HG02973 (cell line): Measurements from ENCODE around the gene NANOS2.

Experiments
- ATAC-seq: cut with Tn5 transposase; IDR thresholded peaks from one replicate; pipeline ENCODE4 v1.9.1; 2021; ENCODE audit warnings: moderate library complexity; ENCODE audit not compliant: unreplicated experiment

Gene NANOS2

DNA sequence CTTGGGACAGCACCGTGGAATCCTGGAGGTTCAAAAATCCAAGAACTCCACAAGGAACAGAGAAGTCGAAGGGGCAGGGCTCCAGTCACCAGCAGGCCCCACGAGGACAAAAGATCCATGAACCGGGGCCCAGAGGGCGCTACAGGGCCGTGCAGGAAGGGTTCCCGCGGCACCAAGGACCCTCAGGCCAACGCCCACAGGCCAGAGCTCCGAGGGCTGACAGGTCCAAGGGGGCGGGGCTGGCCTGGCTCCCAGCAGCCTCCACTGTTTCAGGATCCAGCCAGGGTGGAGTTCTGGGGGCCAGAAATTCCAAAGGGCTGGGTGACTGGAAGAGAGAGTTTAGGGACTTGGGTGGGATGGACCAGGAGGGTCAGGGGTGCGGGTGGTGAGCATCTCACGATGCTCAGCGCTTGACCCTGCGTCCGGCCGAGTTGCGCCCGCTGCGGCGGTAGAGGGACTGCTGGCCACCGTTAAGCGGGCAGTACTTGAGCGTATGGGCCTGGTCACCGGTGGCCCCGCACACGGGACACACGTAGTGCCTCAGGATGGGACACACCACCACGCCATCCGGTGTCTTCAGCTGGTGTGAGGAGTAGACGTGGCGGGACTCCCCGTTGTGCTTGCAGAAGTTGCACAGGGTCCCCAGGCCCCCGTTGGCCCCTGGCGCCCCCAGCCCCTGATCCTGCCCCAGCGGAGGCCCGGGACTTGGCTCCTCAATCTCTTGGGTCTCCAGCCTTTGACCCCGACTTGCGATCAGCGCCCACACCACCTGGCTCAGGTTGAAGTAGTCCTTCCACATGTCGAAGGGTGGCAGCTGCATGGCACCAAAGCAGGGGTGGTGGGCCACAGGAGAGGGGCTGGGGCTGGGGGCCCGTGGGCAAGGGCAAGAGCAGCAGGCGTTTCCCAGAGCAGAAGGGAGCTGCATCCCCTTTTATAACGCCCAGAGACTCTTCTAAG, at the start of gene NANOS2:
Gene NANOS2, minus strand, starts transcription at position 905 of the 957 bp plus-strand sequence. Its CDS starts 85 bp downstream, at position 820.
- ATAC-seq, result no peak

DNA sequence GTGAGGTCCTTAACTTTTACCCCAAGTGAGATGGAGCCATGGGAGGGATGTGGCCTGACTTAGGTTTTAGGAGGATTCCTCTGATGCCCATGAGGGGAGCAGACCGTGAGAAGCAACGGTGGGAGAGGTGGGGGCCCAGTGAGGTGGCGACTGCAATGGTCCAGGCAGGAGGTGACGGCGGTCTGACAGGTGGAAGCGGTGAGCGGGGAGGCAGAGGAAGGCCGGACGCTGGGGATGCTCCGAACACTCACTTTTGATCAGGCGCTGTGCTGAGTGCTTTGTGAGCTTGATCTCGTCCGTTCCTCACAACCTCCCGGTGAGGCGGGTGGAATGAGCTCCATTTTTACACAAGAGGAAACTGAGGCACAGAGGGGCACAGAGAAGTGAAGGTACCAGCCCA, 47.4 kb upstream of the NANOS2 start:
- no peak for ATAC-seq

- no peak for ATAC-seq
These were observed 46.1 kb upstream of the NANOS2 start for GRCh38 chr19:45960595-45961235.

- ATAC-seq, result no peak
These were observed 45.0 kb upstream of the NANOS2 start for GRCh38 chr19:45959517-45960025.

DNA sequence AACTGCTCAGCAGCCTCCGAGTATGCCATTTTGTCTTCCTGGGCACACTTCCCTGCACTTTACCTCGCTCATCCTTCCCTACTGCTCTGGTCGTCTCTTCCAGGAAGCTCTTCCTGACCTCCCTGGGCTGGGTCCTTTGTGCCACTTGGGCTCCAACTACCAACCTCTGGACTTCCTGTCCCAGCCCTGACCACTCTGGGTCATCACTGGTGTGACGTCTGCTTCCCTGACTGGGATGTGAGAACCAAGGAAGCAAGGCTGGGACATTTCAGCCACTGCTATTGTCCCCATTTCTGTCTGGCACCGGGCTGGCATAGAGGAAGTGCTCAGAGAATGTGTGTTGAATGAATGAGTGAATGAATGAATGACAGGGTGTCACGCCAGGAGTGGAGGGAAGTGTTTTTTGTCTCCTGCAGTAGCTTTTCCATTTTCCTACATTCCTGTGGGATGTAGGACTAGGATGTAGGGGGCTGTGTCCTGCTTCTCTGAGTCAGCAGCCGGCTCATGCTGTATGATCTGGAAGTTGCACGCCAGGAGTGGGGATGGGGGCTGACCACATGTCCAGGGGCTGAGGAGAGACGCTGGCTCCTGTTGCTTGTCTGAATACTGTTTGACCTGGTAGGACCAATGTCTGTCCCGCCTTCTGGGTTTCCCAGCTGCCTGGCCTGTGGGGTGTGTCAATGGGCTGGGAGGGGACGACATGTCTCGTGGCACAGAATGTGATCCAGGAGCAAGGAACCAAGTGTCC, 44.4 kb upstream of the NANOS2 start:
- no peak for ATAC-seq

DNA sequence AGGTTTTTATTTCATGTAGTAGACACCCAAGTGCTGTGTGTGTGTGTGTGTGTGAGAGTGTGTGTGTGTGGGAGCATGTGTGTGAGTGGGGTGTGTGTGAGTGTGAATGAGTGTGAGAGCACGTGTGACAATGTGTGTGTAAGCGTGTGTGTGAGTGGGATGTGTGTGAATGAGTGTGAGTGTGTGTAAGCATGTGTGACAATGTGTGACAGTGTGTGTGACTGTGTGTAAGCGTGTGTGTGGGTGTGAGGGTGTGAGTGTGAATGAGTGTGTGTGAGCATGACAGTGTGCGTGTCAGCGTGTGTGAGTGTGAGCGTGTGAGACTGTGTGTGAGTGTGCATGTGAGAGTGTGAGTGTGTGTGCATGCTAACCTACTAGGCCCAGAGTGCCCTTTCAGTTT, 43.7 kb upstream of the NANOS2 start:
- ATAC-seq, result no peak

DNA sequence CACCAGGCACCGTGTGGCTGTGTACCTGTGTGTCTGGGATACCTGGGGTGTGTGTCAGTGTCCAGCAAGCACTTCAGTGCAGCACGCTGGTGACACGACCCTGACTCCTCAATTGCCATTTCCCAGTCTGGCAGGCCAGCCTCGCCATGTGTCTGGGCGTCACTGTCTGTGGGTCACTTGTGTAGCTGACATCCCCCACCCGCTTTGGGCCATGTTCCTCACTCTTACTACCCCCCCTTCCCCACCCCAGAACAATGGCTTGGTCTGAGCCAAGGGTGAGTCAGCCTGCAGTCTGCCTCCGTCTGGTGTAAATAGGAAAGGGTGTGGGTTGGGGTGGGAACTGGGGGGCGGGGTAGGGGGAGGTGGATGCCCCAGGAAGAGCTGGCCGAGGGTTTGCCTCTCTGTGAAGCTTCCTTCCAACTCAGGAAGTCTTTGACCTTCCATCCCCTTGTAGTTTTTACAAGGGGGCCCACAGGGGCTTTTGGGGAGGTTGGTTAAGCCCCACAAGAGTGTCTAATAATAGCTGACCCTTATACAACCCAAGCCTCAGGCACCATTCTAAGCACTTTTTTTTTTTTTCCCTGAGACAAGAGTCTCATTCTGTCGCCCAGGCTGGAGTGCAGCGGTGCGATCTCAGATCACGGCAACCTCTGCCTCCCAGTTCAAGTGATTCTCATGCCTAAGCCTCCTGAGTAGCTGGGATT, 41.5 kb upstream of the NANOS2 start:
- ATAC-seq, result no peak

GRCh38 chr19:45954156-45954555, 39.6 kb upstream of the NANOS2 start:
- ATAC-seq, result no peak

DNA sequence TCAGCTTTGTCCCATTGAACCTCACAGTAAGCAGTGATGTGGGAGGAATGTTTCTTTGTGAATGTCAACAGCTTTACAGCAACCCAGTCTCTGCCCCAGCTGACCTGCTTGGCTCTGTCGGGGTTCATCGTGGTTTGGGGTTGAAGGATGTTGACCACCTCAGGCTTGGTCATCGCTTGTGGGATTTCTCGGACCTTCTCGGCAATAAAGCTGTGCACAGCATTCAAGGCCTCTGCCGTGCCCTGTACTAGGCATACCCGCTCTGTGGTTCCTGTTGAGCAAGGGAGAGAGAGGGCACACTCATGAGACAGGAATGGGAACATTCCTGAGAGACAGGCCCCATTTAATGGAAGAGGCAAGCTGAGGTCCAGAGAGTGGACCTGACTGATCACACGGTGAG, 39.1 kb upstream of the NANOS2 start:
- no peak for ATAC-seq

DNA sequence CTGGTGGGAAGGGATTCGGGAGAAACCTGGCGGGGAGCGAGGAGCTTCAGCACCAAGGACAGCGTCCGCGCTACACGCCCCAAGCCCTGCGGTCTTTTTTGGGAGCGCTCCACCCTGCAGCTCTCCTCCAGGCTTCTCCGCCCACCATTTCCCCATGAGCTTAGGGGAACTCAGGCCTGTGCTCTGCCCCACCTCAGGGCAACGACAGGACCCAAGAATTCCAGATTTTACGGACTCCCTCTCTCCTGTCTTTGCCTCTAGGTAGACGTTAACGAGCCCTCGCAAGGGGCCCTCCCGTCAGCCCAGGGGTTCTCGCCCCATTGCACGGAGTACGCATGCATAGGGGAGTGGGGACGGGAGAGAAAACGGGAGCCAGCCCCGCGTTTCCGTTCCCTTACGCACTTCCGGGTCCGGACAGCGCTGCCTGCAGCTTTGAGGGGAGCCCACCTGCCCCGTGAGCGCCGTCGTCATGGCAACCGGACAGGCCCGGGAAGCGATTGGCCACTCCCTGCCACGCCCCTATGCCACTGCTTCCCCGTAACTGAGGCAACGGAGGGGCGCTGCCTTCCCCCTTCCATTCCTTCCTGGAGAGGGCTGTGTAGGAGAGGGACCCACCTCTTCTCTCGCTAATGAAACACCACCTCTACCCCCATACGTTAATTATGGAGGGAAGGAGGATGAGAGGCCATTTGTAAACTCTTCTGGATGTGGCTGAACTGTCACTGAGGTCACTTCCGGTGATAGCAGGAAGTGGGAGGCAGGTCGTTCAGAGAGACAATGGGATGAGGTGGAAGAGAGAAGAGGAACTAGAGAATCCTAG, 38.3 kb upstream of the NANOS2 start:
- ATAC-seq, result no peak

DNA sequence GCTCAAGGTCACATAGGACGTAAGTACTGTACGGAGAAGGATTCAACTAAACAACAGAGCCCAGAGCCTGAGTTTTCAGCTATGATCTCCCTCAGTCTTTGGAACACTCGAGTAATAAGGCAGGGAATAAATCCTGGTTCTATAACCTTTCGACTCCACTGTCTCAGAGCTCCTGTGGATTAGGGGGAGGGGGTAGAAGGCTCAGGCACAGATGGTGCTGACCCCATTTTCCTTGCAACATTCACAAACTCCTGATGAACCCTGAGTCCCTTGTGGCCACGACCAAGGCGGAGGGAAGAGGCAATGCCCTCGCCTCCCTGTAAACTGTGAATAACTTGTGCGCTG, 37.7 kb upstream of the NANOS2 start:
- no peak for ATAC-seq

- no peak for ATAC-seq
These were observed 33.3 kb upstream of the NANOS2 start for GRCh38 chr19:45947926-45948325.

DNA sequence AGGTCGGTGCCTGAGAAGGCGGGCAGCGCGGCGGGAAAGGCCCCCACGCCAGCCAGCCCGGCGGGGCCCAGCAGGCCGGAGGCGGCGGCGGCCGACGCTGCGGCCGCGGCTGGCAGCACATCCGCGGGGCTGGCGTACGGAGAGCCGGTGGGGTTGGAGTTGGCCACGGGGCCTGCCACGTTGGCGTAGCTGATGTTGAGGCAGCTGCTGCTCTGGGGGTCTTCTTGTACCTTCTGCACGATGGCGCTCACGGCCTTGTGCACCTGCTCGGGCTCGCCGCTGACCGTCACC, 25.9 kb upstream of the NANOS2 start:
- ATAC-seq, result no peak

DNA sequence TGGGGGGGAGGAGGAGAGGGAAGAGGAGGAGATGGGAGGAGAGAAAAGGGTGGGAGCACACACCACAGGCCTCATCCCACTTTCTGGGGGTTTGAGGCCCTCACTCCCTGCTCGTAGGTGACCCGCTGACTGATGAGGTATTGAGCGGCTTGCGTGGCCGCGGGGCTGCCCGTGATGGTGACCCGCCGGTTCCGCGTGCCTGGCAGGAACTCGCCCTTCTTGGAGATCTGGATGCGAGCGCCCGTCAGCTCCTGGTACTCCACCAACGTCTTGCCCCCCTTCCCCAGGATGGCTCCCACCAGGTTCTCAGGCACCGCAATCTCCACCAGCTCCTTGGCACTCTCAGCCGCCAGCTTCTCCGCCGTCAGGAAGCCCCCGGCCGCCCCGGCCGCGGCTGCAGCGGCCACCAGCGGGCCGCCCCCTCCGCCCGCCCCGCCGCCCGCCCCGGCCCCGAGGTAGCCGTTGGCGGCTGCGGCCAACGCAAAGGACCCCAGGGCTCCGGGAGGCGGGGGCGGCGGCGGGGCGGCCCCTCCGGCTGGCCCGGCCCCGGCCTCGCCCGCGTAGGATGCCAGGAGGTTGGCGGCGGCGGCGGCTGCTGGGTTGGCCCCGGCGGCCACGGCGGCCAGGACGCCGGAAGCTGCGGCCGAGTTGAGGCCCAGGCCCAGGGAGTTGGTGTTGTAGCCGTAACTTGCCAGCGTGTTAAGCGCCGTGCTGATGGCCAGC, 25.4 kb upstream of the NANOS2 start:
- ATAC-seq, result no peak

DNA sequence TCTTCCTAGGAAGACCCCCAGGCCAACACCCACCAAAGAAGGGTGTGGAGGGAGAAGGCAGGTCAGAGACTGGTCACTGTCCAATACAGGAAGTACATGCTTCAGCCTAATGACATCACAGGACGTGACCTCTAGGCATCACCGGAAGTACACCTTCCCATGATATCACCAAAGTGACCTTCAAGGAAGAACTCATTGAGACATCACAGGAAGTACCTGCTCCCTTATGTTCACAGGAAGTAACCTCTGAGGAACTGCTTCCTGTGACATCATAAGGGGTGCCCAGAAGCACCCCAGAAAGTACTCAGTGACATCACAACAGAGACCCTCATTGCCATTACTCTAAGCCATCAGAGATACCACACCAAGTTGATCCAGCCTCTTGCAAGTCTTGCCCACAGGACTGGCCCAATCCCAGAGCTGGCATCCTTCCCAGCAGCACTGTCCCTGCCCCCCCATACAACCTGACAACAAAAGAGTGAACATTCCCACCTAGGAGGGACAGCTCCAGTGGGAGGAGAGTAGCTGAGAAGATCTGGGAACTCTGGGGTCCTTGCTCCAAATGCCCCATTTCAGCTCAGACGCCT, 24.2 kb upstream of the NANOS2 start:
- ATAC-seq, result no peak

GRCh38 chr19:45935267-45935666, 20.7 kb upstream of the NANOS2 start:
- no peak for ATAC-seq

DNA sequence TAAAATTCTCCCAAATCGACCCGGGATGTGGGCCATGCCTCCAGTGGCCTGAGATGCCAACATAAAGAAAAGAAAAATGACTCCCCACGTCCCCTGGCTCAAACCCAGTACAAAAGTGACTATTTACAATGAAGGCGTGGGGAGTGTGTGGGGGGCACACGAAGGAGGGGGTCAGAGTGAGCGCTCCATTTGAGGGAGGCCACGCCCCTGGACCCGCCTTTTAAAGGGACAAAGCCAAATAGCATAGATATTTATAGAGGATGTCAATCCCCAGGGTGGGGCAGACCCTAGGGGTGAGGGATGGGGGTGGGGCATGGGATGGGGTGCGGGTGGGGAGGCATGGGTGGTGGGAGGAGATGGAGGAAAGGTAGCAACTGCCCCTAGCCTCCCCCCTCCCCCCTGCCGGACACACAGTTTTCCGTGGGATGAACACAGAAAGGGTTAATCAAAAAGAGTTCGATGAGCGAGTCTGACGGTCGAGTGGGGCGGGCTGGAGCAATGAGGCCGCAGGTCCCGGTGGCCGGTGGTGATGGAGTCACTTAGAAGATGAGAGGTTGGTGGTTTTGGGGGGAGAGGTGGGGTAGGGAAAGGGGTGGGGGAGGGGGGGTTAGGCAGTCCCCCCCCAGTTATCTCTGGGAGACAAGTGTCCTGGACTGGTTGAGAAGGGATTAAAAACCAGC, 20.1 kb upstream of the NANOS2 start:
- no peak for ATAC-seq

DNA sequence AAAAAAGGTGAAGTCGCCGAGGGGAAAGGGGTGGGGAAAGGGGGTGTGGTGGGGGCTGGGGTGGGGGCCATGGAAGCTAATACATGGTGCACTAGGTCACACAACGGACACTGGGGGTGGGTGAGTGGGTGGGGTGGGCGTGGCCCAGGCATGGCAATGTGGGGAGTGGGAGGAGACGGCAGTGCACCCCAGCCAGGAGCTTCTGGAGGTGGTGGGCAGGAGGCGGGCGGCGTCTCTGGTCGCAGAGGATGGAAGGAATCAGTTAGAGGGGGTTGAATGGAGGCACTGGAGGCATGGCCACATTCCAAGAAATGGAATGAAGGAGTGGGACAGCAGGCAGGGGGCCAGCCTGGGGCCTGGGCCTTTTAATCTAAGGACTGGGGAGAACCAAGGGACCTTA, 19.2 kb upstream of the NANOS2 start:
- no peak for ATAC-seq

- no peak for ATAC-seq
These were observed 16.5 kb upstream of the NANOS2 start for GRCh38 chr19:45931055-45931454.
